Fibroblast of villous mesenchyme (primary cell): ENCODE data around the gene LYZL4. TPM values are rescaled to one million over a fixed set of nuclear protein-coding genes. Genes with fewer than 3 reads are reported as not detected.

Experiments
- DNase-seq: peaks from one replicate; pipeline ENCODE4 v3.0.0-alpha.2; 2010; ENCODE audit warnings: low read depth
- H3K4me3 ChIP-seq: 2 replicates; pipeline ENCODE4 v1.5.1; 2011; ENCODE audit warnings: low read depth, mild to moderate bottlenecking, low read length
- total RNA-seq: library from RNA; depleted of rRNA; stranded (reverse); fragments of >200 nt; gene quantifications from 2 replicates; pipeline ENCODE4 v1.2.3, GENCODE V29; 2012
- TF ChIP-seq, protein P1 (sequence below): IDR thresholded peaks from 2 replicates; pipeline ENCODE4 v1.5.1; 2012; ENCODE audit warnings: low read depth, mild to moderate bottlenecking, low read length; ENCODE audit not compliant: insufficient read depth

Gene LYZL4
- total RNA-seq, 1 donor: not detected

DNA sequence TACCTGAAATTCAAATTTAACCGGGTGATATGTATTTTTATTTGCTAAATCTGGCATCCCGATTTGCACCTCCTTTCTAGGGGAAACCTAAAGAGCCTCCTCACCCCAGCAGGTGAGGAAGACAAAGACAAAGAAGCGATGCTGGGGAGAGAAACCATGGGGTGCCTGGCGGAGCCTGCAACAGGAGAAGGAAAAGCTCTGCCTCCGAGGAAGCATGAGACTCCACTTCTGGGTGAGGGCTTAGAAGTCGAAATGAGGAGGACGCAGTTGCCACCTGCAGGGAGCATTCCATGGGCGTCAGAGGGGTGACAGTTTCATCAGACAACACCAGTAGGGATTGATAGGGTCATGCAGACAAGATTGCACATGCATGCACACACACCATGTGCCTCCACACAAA lies 30.5 kb upstream of the LYZL4 start:
- no peak for DNase-seq
- no peak overlapping the region for H3K4me3 ChIP-seq
- TF ChIP-seq, protein P1, sequence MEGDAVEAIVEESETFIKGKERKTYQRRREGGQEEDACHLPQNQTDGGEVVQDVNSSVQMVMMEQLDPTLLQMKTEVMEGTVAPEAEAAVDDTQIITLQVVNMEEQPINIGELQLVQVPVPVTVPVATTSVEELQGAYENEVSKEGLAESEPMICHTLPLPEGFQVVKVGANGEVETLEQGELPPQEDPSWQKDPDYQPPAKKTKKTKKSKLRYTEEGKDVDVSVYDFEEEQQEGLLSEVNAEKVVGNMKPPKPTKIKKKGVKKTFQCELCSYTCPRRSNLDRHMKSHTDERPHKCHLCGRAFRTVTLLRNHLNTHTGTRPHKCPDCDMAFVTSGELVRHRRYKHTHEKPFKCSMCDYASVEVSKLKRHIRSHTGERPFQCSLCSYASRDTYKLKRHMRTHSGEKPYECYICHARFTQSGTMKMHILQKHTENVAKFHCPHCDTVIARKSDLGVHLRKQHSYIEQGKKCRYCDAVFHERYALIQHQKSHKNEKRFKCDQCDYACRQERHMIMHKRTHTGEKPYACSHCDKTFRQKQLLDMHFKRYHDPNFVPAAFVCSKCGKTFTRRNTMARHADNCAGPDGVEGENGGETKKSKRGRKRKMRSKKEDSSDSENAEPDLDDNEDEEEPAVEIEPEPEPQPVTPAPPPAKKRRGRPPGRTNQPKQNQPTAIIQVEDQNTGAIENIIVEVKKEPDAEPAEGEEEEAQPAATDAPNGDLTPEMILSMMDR: no peak

DNA sequence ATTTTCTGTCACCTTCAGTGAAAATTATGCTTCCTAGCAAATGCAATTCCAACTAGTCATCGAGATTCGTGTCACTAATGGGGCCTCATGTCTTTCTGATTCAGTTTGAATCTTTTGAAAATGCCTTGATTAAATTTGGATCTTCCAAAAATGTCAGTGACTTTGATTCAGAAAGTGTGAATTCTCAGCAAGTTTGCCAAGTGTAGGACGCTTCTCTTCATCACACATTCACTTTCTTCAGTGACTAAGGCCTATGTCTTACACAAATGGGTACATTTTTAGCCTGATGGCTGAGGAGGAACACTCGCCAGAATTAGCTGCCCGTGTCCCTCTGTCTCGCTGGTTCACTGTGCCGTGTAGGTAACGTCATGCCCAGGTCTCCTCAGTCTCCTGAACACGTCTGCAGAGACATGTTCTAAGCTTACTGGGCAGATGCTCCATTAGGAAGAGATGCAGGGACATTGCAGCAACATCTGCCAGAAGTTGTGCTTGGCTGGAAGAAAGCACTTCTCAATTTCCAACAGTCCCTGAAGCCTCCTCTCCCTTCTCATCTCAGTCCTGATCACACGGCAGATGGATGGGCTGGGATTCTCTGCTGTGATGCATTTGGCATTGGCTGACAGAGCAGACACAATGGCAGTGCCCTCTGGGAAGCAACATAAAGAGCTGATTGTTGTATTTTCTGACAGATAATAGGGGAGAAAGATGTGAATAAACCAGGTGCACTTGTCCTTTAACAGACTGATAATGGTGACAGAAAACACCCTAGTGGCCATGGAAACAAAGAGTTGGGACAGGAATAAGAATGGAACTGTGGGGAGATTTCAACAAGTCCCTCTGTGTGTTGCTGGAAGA lies 29.1 kb upstream of the LYZL4 start:
- TF ChIP-seq, protein P1: no peak
- DNase-seq: no peak
- H3K4me3 ChIP-seq: no peak overlapping the region

DNA sequence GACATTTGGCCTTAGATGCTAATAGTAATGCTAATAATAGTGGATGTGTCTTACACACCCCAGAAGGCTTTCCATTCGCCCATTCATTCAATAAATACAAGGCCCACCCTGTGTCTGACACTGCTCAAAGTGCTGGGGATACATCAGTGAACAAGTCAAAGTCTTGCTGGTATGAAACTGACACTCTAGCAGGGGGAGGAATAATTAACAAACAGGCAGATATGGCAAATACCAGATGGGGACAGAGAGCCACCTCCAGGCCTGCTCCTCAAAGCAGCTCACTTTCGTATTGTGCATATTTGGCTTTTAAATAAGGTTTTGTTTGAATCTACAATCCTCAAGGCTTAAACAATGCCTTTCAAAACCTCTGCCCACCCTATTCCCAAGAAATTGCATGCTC lies 28.3 kb upstream of the LYZL4 start:
- TF ChIP-seq, protein P1: no peak
- no peak overlapping the region for H3K4me3 ChIP-seq
- no peak for DNase-seq

DNA sequence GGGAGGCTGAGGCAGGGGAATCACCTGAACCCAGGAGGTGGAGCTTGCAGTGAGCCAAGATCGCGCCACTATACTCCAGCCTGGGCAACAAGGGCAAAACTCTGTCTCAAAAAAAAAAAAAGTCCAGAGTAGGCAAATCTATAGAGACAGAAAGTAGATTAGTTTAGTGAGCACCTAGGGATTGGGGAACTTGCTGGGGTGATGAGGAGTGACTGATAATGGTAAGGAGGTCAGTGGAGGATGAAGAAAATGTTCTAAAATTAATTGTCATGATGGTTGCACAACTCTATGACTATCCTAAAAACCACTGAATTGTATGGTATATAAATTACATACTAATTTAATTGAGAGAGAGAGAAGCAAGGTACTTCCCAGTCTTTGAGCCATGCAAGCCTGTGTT lies 27.8 kb upstream of the LYZL4 start:
- TF ChIP-seq, protein P1: no peak
- H3K4me3 ChIP-seq: no peak overlapping the region
- no peak for DNase-seq

DNA sequence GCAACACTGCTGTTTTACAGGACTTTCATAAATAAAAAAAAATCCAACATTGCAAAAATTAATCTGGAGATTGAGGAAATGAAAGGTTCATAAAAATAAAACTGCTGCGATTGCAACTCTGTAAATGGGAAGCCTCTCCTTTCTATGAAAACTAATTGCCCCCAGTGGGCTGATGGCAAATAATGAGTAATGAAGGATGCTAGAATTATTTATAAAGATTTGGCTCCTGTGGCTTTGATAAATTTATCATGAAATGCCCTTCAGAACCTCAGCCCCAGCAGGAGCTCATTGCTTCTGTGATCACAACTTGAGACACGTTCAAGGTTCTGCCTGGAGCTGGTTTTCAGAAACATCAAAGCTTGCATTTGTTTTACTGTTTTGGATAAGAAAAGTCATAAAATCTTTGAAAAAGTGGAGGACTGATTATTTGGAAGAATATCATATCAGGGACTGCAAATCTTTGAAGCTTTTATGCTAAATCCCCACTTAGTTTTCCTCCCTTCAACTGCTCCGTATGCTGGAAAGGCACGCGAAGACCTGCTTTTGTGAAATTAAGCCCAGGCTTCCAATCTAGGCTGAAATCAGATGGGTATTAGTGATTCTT lies 24.5 kb upstream of the LYZL4 start:
- H3K4me3 ChIP-seq: no peak overlapping the region
- DNase-seq: no peak
- TF ChIP-seq, protein P1: no peak

DNA sequence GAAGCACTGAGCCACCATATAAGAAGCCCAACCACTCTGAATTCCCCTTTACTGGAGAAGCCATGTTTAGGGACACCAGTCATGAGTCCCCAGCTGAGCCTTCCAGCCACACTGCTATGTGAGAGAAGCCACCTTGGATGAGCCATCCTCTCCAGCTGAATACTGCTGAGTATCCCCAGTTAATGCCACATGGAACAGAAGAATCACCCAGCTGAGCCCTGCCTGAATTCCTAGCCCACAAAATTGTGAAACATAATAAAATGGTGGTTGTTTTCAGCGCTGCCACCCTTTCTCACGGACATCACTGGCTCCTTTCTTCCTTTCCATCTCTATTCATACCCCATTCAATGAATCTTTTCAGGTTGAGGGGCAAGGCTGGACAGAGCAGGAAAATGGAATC lies 22.1 kb upstream of the LYZL4 start:
- no peak overlapping the region for H3K4me3 ChIP-seq
- DNase-seq: no peak
- TF ChIP-seq, protein P1: no peak
